H1 (cell line): Measurements from ENCODE around the gene ANKRD65. TPM values are rescaled to one million over a fixed set of nuclear protein-coding genes. Genes with fewer than 3 reads are reported as not detected.

Experiments
- CTCF ChIA-PET: fragments of 300-600 bp; sonication (Branson Sonifier 250); formaldehyde crosslinking; loops from one replicate; lab custom pipeline; 2021; ENCODE audit not compliant: partially characterized antibody; lab: Charles Lee
- POLR2A ChIA-PET: fragments of 300-600 bp; sonication (Branson Sonifier 250); formaldehyde crosslinking; loops from one replicate; lab custom pipeline; 2021; ENCODE audit warnings: inconsistent platforms; ENCODE audit not compliant: partially characterized antibody; lab: Charles Lee
- DNase-seq, 2 experiments: peaks; one replicate each; pipeline versions ENCODE4 v3.0.0 to v3.0.0-alpha.2; 2010 to 2022; ENCODE audit warnings: low spot score in 2 of 2, low read depth in 1 of 2, mixed read lengths in 1 of 2
- FAIRE-seq: peaks from 2 replicates; lab custom pipeline; 2011; peaks lifted over from hg19 to GRCh38; lab: Jason Lieb, UNC
- H2AFZ ChIP-seq: 2 replicates; pipeline ENCODE4 v1.8.1; 2012; ENCODE audit warnings: low read length, inconsistent platforms
- H2AK5ac ChIP-seq: 2 replicates; pipeline ENCODE4 v1.6.1; 2013; ENCODE audit warnings: low read depth, low read length
- H2BK120ac ChIP-seq: replicated peaks from 2 replicates; pipeline ENCODE3; 2013; ENCODE audit warnings: low read depth, low read length, inconsistent platforms
- H2BK12ac ChIP-seq: 2 replicates; pipeline ENCODE4 v1.6.1; 2013; ENCODE audit warnings: low read depth, low read length
- H2BK15ac ChIP-seq: 2 replicates; pipeline ENCODE4 v1.6.1; 2013; ENCODE audit warnings: low read length
- H2BK20ac ChIP-seq: 2 replicates; pipeline ENCODE4 v1.6.1; 2013; ENCODE audit warnings: low read length
- H2BK5ac ChIP-seq: 2 replicates; pipeline ENCODE4 v1.6.1; 2013; ENCODE audit warnings: low read depth, low read length
- H3K14ac ChIP-seq: 2 replicates; pipeline ENCODE4 v1.6.1; 2013; ENCODE audit warnings: inconsistent platforms; ENCODE audit not compliant: insufficient read length
- H3K18ac ChIP-seq: 2 replicates; pipeline ENCODE4 v1.6.1; 2013; ENCODE audit warnings: low read length; ENCODE audit errors: extremely low read depth
- H3K23ac ChIP-seq: 2 replicates; pipeline ENCODE4 v1.6.1; 2013; ENCODE audit warnings: inconsistent platforms; ENCODE audit not compliant: insufficient read length
- H3K23me2 ChIP-seq: 2 replicates; pipeline ENCODE4 v1.6.1; 2013; ENCODE audit warnings: low read depth, low read length
- H3K27ac ChIP-seq: 2 replicates; pipeline ENCODE4 v1.6.1; 2011; ENCODE audit warnings: low read depth, low read length, inconsistent platforms
- H3K27me3 ChIP-seq, 4 experiments: replicated peaks in 1 of 4; 1 replicate in 1 of 4; 2 replicates in 3 of 4; pipeline versions ENCODE4 v1.6.1 to v1.8.1; 2011 to 2013; ENCODE audit warnings: low read length in 3 of 4, mild to moderate bottlenecking in 3 of 4, inconsistent platforms in 2 of 4, mixed read lengths in 2 of 4, moderate library complexity in 1 of 4; ENCODE audit not compliant: control insufficient read depth in 3 of 4, insufficient read depth in 3 of 4; ENCODE audit errors: extremely low read depth in 1 of 4
- H3K36me3 ChIP-seq, 4 experiments: 2 replicates each; pipeline versions ENCODE4 v1.6.1 to v1.8.1; 2011 to 2013; ENCODE audit warnings: mild to moderate bottlenecking in 4 of 4, low read length in 3 of 4, moderate library complexity in 2 of 4, control low read depth in 1 of 4, inconsistent platforms in 1 of 4; ENCODE audit not compliant: insufficient read depth in 4 of 4, control insufficient read depth in 2 of 4
- H3K4ac ChIP-seq: replicated peaks from 2 replicates; pipeline ENCODE3; 2013; ENCODE audit warnings: low read length, low read depth, mixed read lengths, inconsistent platforms; ENCODE audit not compliant: insufficient read length
- H3K4me1 ChIP-seq, 4 experiments: replicated peaks in 1 of 4; 1 replicate in 1 of 4; 2 replicates in 3 of 4; pipeline versions ENCODE4 v1.6.1 to v1.8.1; 2011 to 2013; ENCODE audit warnings: low read length in 3 of 4, inconsistent platforms in 2 of 4, mixed read lengths in 1 of 4; ENCODE audit not compliant: insufficient read depth in 4 of 4, control insufficient read depth in 3 of 4
- H3K4me2 ChIP-seq, 2 experiments: 2 replicates each; pipeline versions ENCODE4 v1.6.1 to v1.8.1; 2011 to 2013; ENCODE audit warnings: low read depth in 2 of 2, low read length in 2 of 2, control low read depth in 1 of 2, inconsistent platforms in 1 of 2, mild to moderate bottlenecking in 1 of 2; ENCODE audit not compliant: insufficient read depth in 1 of 2
- H3K4me3 ChIP-seq, 4 experiments: fragments of 200-600, 300-600 bp in 1 of 4; sonication (generic), shearing (Covaris generic), sonication (Bioruptor Twin) in 1 of 4; 2 replicates each; pipeline versions ENCODE4 v1.5.1 to v1.8.1; 2011 to 2016; ENCODE audit warnings: low read length in 4 of 4, low read depth in 3 of 4, control low read depth in 2 of 4, inconsistent platforms in 2 of 4, mild to moderate bottlenecking in 2 of 4, mixed read lengths in 1 of 4, moderate library complexity in 1 of 4; ENCODE audit not compliant: insufficient read depth in 2 of 4; ENCODE audit errors: extremely low read depth in 1 of 4
- H3K56ac ChIP-seq: replicated peaks from 2 replicates; pipeline ENCODE3; 2013; ENCODE audit warnings: low read depth, mild to moderate bottlenecking, mixed read lengths, low read length, inconsistent platforms; ENCODE audit not compliant: insufficient read length
- H3K79me1 ChIP-seq: 2 replicates; pipeline ENCODE4 v1.6.1; 2013; ENCODE audit warnings: low read depth, low read length, control low read depth
- H3K79me2 ChIP-seq, 2 experiments: 2 replicates each; pipeline versions ENCODE4 v1.6.1 to v1.8.1; 2012 to 2013; ENCODE audit warnings: low read length in 2 of 2, mild to moderate bottlenecking in 2 of 2, inconsistent platforms in 1 of 2; ENCODE audit not compliant: insufficient read depth in 2 of 2, control insufficient read depth in 1 of 2
- H3K9ac ChIP-seq, 4 experiments: replicated peaks in 1 of 4; 1 replicate in 1 of 4; 2 replicates in 3 of 4; pipeline versions ENCODE4 v1.6.1 to v1.8.1; 2011 to 2013; ENCODE audit warnings: low read depth in 3 of 4, low read length in 3 of 4, control low read depth in 2 of 4, mild to moderate bottlenecking in 2 of 4, moderate library complexity in 2 of 4, inconsistent platforms in 1 of 4; ENCODE audit errors: extremely low read depth in 1 of 4
- H3K9me3 ChIP-seq, 2 experiments: 2 replicates each; pipeline versions ENCODE4 v1.6.1 to v1.8.1; 2012 to 2013; ENCODE audit warnings: mild to moderate bottlenecking in 2 of 2, moderate library complexity in 2 of 2, control low read depth in 1 of 2, inconsistent platforms in 1 of 2, low read depth in 1 of 2, low read length in 1 of 2, mixed read lengths in 1 of 2; ENCODE audit not compliant: insufficient read depth in 2 of 2
- H4K20me1 ChIP-seq, 2 experiments: replicated peaks in 1 of 2; 2 replicates each; pipeline versions ENCODE3 to v1.8.1; 2011 to 2013; ENCODE audit warnings: inconsistent platforms in 2 of 2, low read length in 2 of 2, mild to moderate bottlenecking in 1 of 2; ENCODE audit not compliant: insufficient read depth in 2 of 2, control insufficient read depth in 1 of 2
- H4K5ac ChIP-seq: 2 replicates; pipeline ENCODE4 v1.6.1; 2013; ENCODE audit warnings: low read length, low read depth, mixed read lengths, inconsistent platforms; ENCODE audit not compliant: insufficient read length
- H4K8ac ChIP-seq: 2 replicates; pipeline ENCODE4 v1.8.0; 2013; ENCODE audit warnings: mild to moderate bottlenecking, moderate library complexity, low read length, inconsistent platforms; ENCODE audit not compliant: insufficient read depth; ENCODE audit errors: extremely low read depth
- H4K91ac ChIP-seq: replicated peaks from 2 replicates; pipeline ENCODE3; 2013; ENCODE audit warnings: low read length, mixed read lengths, inconsistent platforms; ENCODE audit not compliant: insufficient read length
- ASH2L ChIP-seq: fragments of 200-600, 300-600 bp; sonication (generic); IDR thresholded peaks from one replicate; pipeline ENCODE4 v1.7.1; 2017; ENCODE audit warnings: low read length
- CBX8 ChIP-seq: fragments of 300-800, 300-1000 bp; sonication (generic); IDR thresholded peaks from 2 replicates; pipeline ENCODE4 v1.7.1; 2016; ENCODE audit warnings: low read depth, low read length, borderline replicate concordance
- CEBPB ChIP-seq: IDR thresholded peaks from 2 replicates; pipeline ENCODE4 v1.6.1; 2012; ENCODE audit warnings: low read depth, low read length
- CREB1 ChIP-seq: IDR thresholded peaks from 2 replicates; pipeline ENCODE4 v1.6.1; 2012; ENCODE audit warnings: inconsistent platforms
- EP300 ChIP-seq, 2 experiments: IDR thresholded peaks; 1 replicate in 1 of 2; 2 replicates in 1 of 2; pipeline ENCODE4 v1.6.1; 2011 to 2012; ENCODE audit warnings: low read depth in 2 of 2, low read length in 2 of 2, mild to moderate bottlenecking in 2 of 2, borderline replicate concordance in 1 of 2, inconsistent platforms in 1 of 2, moderate library complexity in 1 of 2
- HDAC2 ChIP-seq, 2 experiments: fragments of 300-600 bp in 1 of 2; sonication (generic) in 1 of 2; IDR thresholded peaks; 2 replicates each; pipeline ENCODE4 v1.6.1; 2011 to 2012; ENCODE audit warnings: low read depth in 2 of 2, low read length in 2 of 2, mild to moderate bottlenecking in 2 of 2, moderate library complexity in 2 of 2, borderline replicate concordance in 1 of 2, inconsistent platforms in 1 of 2
- NANOG ChIP-seq: IDR thresholded peaks from 2 replicates; pipeline ENCODE4 v1.6.1; 2011; ENCODE audit warnings: low read length, low read depth, mild to moderate bottlenecking, inconsistent platforms; ENCODE audit not compliant: insufficient read depth, poor library complexity, severe bottlenecking
- POLR2A ChIP-seq, 2 experiments: IDR thresholded peaks; 1 replicate in 1 of 2; 2 replicates in 1 of 2; pipeline ENCODE4 v1.6.1; 2011; ENCODE audit warnings: low read depth in 2 of 2, low read length in 2 of 2, mild to moderate bottlenecking in 2 of 2; ENCODE audit errors: control extremely low read depth in 1 of 2
- RAD21 ChIP-seq, 2 experiments: IDR thresholded peaks in 1 of 2; conservative IDR thresholded peaks in 1 of 2; 2 replicates each; pipeline ENCODE4 v1.6.1; 2011; ENCODE audit warnings: low read depth in 2 of 2, low read length in 2 of 2, improper control_type of control experiment in 1 of 2, inconsistent platforms in 1 of 2, mild to moderate bottlenecking in 1 of 2, moderate library complexity in 1 of 2
- RBBP5 ChIP-seq: IDR thresholded peaks from 2 replicates; pipeline ENCODE4 v1.7.1; 2012; ENCODE audit warnings: low read depth, mild to moderate bottlenecking, inconsistent platforms, low read length, moderate library complexity, borderline replicate concordance
- SIN3A ChIP-seq, 2 experiments: IDR thresholded peaks in 1 of 2; conservative IDR thresholded peaks in 1 of 2; 2 replicates each; pipeline ENCODE4 v1.6.1; 2011 to 2012; ENCODE audit warnings: low read length in 2 of 2, improper control_type of control experiment in 1 of 2, low read depth in 1 of 2, mild to moderate bottlenecking in 1 of 2
- SP1 ChIP-seq: IDR thresholded peaks from 2 replicates; pipeline ENCODE4 v1.6.1; 2011; ENCODE audit warnings: low read depth, low read length
- WGBS, 2 experiments: shearing (Covaris generic) in 1 of 2; methylation state at CpG; one replicate each; pipeline versions ENCODE4 v1.1.6 to v1.1.7; 2013 to 2015; ENCODE audit warnings: low lambda C conversion rate in 2 of 2, mixed read lengths in 2 of 2, inconsistent platforms in 1 of 2, low coverage in 1 of 2, missing lambda C conversion rate in 1 of 2; ENCODE audit not compliant: insufficient replicate concordance in 2 of 2, insufficient coverage in 1 of 2, insufficient read length in 1 of 2; ENCODE audit errors: extremely low coverage in 1 of 2, missing lambda C conversion rate in 1 of 2; 5-methylcytosine and 5-hydroxymethylcytosine counted together
- polyA plus RNA-seq, 7 experiments: library from polyadenylated mRNA; depleted of rRNA in 3 of 7; stranded (reverse) in 5 of 7; unstranded in 2 of 7; fragments of >200 nt in 5 of 7; fragments of 200-250 nt in 2 of 7; gene quantifications; 1 replicate in 5 of 7; 2 replicates in 1 of 7; 4 replicates in 1 of 7; pipeline versions ENCODE4 v1.2.1 to v1.2.3, GENCODE V29; 2011 to 2013; ENCODE audit warnings: missing spikeins in 2 of 7, mixed read lengths in 2 of 7
- total RNA-seq: library from RNA; stranded (reverse); fragmentation: NEBNext Ultra II Directional; extraction: Animal tissue kit (Norgen Biotek cat#: 25700); gene quantifications from 2 replicates; pipeline ENCODE4 v1.2.1, GENCODE V29; 2021

ANKRD65 gene
- total and polyA plus RNA-seq, 2 of the 8 experiments (the other 6 are each of a cell fraction or from before 2014, with no cell fraction given): 1.8 to 2.0 TPM

DNA sequence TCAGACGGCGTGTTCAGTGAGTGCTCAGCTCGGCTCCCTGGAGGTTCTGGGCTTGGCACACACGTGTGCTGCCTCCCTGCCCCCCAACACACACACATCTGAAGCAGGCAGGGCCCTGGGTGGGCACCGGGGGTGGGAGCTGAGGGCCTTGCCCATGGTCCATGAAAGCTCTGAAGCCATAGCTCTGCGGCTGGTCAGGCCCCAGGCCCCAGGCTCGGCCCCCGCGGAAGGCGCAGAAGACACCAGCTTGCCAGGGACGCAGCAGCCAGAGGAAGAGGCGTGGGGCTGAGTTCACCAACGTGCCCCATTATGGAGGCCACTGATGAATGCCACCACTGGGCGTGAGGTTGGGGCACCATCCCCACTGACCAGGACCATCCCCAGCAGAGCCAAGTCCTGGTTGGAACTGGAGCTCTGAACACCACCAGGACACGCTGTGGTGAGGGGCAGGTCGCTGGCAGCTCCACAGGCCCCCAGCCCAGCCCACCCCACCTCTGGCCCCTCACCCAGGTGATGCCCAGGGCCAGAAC, 50.2 kb downstream of the ANKRD65 start:
- peaks cover 0 to 4% (median 0%) of the 10 kb centered on the region in 4 experiments; a peak in 2 of 8 replicates for H3K36me3 ChIP-seq
- 87% methylated on average over 3 of the region's 16 CpGs; no CpG with 5 or more reads in 1 of the 2 experiments for WGBS, 2 experiments
- no peak for DNase-seq
- H3K4me3 ChIP-seq: no peak overlapping the region
- no peak overlapping the region for H2BK5ac ChIP-seq
- peaks cover 0 to 17% of the 10 kb centered on the region in 2 experiments for H4K20me1 ChIP-seq
- no peaks in the 10 kb centered on the region for H3K27me3 ChIP-seq
- ChIA-PET POLR2A (interaction anchor here (0.7 to 33.4 kb wide), 8 partner anchors 8 to 135 kb away, joined by 3 to 719 read pairs (median 13); partner anchors contain the start of genes CCNL2, MRPL20 and MXRA8), CTCF (interaction anchor here (0.6 to 4.5 kb wide), 21 partner anchors 8 to 295 kb away, joined by 3 to 40 read pairs (median 4); partner anchors contain the start of genes CCNL2 and DVL1)
- no peak overlapping the region for H2AFZ ChIP-seq
- H3K23ac ChIP-seq: no peak overlapping the region
- FAIRE-seq: no peak
- peaks cover 0 to 12% (median 9%) of the 10 kb centered on the region in 4 experiments; a peak in 5 of 7 replicates for H3K4me1 ChIP-seq
- H3K9ac ChIP-seq: no peak overlapping the region
- no peak overlapping the region for H4K5ac ChIP-seq
- H3K18ac ChIP-seq: no peak overlapping the region
- H4K8ac ChIP-seq: no peak overlapping the region
- H3K9me3 ChIP-seq: peaks cover 12 to 16% of the 10 kb centered on the region in 2 experiments; a peak in 3 of 4 replicates
- peaks cover 3% of the 10 kb centered on the region; the same call in 1 of the 2 replicates for H3K79me1 ChIP-seq
- no peak overlapping the region for H3K56ac ChIP-seq
- no peak overlapping the region for H4K91ac ChIP-seq
- H2BK20ac ChIP-seq: no peak overlapping the region
- H3K4me2 ChIP-seq: no peak overlapping the region
- H3K14ac ChIP-seq: no peak overlapping the region
- no peak overlapping the region for H3K27ac ChIP-seq
- peaks cover 24% of the 10 kb centered on the region; the same call in 1 of the 2 replicates for H3K23me2 ChIP-seq
- peaks cover 5 to 17% of the 10 kb centered on the region in 2 experiments; a peak in 3 of 4 replicates for H3K79me2 ChIP-seq
- H2AK5ac ChIP-seq: no peak overlapping the region
- H2BK120ac ChIP-seq: no peak overlapping the region
- H2BK12ac ChIP-seq: no peak overlapping the region
- H2BK15ac ChIP-seq: no peak overlapping the region
- H3K4ac ChIP-seq: no peak overlapping the region
- TF ChIP-seq SP1: no peak
- no peak for TF ChIP-seq CEBPB
- no peak for TF ChIP-seq RBBP5
- TF ChIP-seq CREB1: no peak
- TF ChIP-seq NANOG: no peak
- TF ChIP-seq SIN3A (conservative IDR thresholded peaks at IDR 0.05 in 1 of 2, IDR thresholded peaks at IDR 0.05 in 1 of 2; ENCODE audit: low read depth in 1 of 2, low read length in 2 of 2): no peak
- TF ChIP-seq POLR2A (IDR thresholded peaks at IDR 0.05; ENCODE audit: control extremely low read depth in 1 of 2, low read depth in 2 of 2, low read length in 2 of 2): no peak
- TF ChIP-seq HDAC2 (IDR thresholded peaks at IDR 0.05; ENCODE audit: borderline replicate concordance in 1 of 2, low read depth in 2 of 2, low read length in 2 of 2): no peak
- TF ChIP-seq RAD21 (IDR thresholded peaks at IDR 0.05 in 1 of 2, conservative IDR thresholded peaks at IDR 0.05 in 1 of 2; ENCODE audit: low read depth in 2 of 2, low read length in 2 of 2): no peak
- TF ChIP-seq ASH2L: no peak
- TF ChIP-seq CBX8: no peak
- no peak for TF ChIP-seq EP300 (IDR thresholded peaks at IDR 0.05; ENCODE audit: borderline replicate concordance in 1 of 2, low read depth in 2 of 2, low read length in 2 of 2)
